ENCODE measurements around the gene P2RY14.
"Not testable (repeated sequence)": the region's sequence is repeated elsewhere in the genome, so short reads cannot be mapped to it uniquely, and the experiment has no call there.

The P2RY14 gene

DNA sequence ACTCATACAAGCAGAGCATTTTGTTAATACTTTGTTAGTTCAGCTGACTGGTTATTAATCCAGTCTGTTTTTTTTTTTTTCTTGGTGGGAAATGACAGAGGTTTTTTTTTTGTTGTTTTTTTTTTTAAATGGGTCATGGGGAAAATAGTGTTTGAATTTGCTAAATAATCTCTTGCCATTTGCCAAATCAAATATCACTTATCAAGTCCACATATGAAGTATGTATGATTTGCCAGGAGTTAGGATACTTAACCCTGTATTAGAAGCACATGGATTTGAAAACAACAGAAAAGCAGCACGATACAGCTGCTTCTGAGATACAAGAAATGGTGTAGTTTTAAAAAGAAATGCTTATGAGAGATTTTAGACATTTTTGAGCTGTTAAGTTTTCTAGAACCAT lies 21.6 kb downstream of the P2RY14 start:
- DNase-seq, result no peak

DNA sequence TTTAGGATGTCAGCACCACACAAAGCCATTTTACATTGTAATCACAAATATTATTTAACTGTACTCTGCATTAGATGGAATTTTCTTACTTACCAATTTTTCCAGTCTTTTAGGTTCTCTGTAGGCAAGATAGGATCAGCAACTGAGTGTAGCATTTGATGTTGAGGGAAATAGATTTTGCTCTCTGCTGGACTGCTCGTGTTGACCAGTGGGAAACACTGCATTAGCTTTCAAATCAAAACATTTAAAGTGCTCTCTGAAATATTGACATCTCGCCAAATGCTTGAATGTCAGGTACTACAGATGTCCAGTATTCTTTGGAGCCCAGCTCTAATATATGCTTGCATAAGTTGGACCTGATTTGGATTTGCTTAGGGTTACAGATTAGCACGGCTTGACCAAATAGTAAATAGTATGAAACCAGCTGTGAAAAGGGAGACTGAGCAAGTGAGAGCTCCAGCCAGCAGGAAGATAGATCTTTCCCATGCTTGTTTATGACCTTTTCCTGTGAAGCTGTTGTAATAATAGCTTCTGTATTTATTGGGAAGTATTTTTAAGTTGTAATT lies 29.5 kb downstream of the P2RY14 start:
- no peak for DNase-seq

GRCh38 chr3:151242006-151242405 lies 36.3 kb downstream of the P2RY14 start:
- not testable (repeated sequence) for DNase-seq

DNA sequence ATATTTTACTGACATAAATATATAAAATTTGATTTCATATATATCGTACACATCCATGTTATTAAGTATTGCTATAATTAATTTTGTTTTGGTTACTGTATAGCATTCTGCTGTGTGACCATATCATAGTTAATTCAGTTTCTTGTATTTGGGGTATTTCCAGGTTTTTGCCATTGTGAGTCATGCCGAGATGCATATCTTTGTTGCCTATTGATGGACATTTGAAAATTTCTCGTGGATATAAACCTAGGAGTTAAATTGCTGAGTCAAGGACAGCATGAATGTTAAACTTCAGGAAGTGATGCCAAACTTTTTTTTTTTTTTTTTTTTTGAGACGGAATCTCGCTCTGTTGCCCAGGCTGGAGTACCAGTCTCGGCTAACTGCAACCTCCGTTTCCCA lies 41.6 kb downstream of the P2RY14 start:
- no peak for DNase-seq

DNA sequence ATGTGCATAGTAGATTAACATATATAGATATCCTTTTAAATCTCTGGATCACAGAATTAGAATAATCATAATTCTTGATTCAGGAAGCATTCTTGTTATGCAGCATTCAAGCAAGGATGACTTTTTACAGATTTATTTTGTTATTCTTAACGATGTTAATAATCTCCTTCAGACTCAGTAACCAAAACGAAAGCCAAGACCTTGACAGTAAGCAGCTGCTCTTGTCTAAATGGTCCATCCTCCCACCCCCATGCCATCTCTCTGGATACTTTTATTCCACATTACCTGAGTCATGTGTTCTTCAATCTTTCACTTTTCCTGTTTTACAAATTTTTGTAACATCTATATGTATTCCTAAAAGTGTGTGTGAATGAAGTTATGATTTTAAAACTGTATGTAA lies 42.0 kb downstream of the P2RY14 start:
- no peak for DNase-seq

DNA sequence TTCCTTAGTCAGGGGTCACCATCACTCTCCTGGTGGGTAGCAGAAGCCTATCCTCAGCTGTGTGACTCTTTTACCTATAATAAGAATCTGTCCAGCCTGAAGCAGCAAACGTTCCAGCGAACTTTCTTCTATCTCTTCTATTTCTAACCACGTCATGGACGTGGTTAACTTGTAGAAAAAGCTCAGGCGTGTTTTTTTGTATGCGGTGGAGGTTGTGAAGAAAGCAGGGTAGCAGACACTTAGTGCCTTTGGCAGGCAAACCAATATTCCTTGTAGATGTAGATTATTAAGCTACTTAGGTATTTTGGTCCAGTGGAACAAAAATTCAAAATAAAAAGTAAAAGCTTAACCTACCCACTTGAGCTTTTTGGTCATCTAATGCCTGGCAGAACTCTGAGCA lies 43.5 kb downstream of the P2RY14 start:
- DNase-seq, result no peak

GRCh38 chr3:151232991-151233390 lies 45.4 kb downstream of the P2RY14 start:
- DNase-seq, result no peak

GRCh38 chr3:151232403-151232802 lies 45.9 kb downstream of the P2RY14 start:
- DNase-seq, result not testable (repeated sequence)

DNA sequence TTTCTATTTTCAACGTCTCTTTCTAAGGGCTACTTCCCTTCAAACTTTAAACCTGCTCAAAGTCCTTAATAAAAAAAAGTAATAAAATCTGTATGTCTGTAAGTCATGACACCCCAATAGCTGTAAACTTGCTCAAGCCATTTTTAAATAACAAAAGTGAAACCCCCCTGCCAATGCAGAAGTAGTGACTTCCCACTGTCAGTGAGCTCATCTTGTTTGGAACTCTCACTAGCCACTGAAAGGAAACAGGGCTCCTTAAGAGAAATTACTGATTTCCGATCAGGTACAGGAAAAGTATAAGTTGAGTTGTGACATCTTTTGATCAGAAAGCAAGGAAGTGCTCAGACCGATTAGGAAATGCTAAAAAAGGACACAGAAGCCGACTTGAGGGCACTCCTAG lies 47.7 kb downstream of the P2RY14 start:
- peak; percentile 91 for DNase-seq

- no peak for DNase-seq
Measured at GRCh38 chr3:151228666-151229040, 49.7 kb downstream of the P2RY14 start.

DNA sequence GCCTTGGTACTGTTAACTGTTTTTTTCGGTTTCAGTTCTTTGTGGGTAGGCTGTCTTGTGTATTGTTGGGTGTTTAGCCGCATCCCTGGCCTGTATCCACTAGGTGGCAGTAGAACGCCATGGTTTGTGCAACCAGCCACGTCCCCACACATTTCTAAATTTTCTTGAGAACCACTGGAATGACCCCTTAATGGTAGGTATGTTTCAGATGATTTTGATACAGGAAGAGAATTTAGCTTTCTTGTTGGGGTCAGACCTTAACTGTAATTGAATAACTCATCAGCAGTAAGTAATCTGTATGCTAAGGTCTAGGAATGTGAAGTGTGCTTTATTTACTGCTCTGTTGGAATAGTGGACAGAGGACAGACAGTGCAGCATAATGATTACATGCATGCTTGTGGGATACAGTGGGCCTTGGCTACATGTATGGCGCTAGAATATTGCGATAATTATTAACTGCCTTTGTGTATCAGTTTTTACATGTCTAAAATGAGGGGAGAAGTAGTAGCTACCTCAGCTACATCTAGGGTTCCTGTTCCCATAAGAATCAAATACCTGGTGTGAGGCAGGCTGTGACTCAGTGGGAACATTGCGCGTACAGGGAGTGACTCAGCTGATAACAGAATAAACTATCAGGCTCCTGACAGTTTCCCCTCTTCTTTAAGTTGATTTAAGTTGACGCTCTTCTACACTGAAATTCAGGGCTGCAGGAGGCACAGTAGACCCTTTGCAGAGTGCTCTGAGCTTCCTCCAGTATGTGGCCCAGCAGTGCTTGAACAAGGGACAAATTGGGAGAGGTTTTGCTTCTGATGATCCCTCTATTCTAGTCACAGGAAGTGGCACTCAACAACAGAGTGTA lies 50.3 kb downstream of the P2RY14 start:
- peak; percentile 80 for DNase-seq

GRCh38 chr3:151227266-151227806 lies 51.0 kb downstream of the P2RY14 start:
- peak; percentile 59 for DNase-seq

DNA sequence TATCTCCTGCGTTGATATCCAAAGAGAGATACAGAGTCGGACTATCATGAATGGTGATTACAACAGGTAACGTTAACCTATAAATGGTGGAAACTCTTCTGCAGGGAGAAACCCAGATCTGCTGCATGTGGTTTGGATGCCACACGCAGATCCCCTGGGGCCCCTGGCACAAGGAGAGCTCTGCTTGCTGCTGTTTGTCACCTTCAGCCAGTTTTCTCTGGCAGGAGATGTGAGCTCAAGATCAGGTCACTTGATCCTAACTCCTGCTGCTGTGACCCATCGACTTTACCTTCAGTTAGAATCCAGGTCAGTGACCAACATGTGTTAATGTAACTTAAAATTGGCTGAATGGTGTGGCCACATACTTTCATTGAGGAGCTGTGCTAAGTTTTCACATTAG lies 51.5 kb downstream of the P2RY14 start:
- no peak for DNase-seq

DNA sequence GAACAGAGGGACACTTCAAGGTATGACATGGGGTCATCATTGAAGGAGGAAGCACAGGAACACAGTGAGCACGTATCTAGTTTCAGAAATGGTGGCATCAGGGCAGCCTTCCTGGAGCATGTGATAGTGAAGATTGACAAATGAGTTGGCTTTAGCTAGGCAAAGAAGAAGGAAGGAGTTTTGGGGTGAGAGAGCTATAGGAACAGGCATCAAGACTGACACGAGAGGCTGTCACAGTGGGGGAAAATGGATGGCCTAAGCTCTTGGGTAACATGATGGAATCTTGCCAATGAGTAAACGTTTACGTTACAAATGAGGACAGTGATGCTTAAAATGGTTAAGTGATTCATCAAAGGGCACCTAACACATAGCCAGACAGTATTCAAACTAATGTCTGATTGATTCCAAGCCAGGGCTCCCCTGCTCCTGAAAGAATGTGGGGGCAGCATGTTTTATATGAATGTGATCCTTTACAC lies 52.2 kb downstream of the P2RY14 start:
- peak; percentile 75 for DNase-seq

DNA sequence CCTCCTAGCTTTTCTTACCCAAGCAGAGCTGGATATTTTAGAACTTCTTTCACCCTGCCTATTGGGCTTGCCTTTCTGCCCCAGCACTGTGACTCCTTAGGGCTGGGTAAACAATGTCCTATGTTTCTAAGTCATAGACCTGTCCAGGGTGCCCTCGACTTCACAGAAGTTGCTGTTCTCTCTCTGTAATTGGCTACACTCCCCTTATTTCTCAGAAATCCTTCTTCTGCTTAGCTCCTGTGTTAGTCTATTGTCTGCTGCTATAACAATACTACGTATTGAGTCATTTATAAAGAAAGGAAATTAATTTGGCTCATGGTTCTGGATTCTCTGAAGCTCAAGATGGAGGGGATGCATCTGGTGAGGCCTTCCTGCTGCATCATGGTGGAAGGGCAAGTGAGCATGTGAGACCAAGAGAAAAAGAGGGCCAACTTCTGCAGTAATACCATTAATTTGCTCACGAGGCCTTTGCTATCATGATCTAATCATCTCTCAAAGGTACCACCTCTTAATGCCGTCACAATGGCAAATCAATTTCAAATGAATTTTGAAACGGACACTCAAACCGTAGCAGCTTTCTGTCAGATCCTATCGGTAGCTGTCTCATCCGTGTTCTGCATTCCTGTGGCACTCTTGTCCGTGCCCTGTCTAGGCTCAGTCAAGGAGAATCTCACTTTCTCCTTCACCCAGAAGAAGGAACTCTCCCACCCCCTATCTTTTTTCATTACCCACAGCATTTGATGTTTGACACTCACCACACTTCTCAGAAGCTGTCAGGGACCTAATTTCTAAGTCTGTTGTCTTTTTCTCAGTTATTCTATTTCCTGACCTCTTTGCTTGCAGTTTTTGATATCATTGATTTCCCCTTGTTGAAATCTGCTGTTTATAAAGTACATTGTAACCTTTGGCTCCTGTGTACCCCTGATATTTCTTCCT lies 53.0 kb downstream of the P2RY14 start:
- no peak for DNase-seq

DNA sequence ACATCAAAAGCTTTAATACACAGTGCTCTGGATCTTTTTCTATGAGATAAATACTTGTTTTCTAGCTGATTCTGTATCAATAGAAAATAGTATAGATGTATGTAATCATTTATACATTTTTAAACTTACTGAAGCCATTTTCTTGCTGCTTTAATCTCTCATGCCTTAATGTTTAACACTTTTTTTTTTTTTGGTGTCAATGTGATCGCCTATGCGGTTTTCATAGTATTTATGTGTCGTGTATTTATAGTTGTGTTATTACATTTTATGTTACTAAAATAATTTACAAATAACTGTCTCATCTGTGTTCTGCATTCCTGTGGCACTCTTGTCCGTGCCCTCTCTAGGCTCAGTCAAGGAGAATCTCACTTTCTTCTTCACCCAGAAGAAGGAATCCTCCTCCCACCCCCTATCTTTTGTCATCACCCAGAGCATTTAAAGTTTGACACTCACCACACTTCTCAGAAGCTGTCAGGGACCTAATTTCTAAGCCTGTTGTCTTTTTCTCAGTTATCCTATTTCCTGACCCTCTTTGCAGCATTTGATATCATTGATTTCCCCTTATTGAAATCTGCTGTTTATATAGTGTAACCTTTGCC lies 54.0 kb downstream of the P2RY14 start:
- DNase-seq, result no peak

DNA sequence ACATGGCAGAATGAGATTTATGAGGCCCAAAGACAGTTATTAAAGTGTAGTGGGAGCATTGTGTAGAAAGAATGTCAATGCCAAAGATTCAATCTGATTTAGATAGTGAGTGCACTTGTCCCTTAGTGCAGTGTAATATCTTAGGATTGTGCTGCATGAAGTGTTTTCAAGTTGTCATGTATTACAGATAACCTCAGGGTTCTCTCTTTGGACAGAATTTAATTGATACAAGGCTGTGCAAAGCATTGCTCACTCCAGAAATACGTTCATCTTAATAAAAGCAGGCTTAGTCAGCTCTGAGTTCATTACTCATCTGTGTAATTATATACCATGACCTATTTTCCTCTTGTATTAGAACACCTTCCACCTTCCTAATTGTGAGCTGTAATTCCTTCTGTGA lies 59.3 kb downstream of the P2RY14 start:
- no peak for DNase-seq

GRCh38 chr3:151218136-151218535 lies 60.2 kb downstream of the P2RY14 start:
- DNase-seq, result no peak

DNA sequence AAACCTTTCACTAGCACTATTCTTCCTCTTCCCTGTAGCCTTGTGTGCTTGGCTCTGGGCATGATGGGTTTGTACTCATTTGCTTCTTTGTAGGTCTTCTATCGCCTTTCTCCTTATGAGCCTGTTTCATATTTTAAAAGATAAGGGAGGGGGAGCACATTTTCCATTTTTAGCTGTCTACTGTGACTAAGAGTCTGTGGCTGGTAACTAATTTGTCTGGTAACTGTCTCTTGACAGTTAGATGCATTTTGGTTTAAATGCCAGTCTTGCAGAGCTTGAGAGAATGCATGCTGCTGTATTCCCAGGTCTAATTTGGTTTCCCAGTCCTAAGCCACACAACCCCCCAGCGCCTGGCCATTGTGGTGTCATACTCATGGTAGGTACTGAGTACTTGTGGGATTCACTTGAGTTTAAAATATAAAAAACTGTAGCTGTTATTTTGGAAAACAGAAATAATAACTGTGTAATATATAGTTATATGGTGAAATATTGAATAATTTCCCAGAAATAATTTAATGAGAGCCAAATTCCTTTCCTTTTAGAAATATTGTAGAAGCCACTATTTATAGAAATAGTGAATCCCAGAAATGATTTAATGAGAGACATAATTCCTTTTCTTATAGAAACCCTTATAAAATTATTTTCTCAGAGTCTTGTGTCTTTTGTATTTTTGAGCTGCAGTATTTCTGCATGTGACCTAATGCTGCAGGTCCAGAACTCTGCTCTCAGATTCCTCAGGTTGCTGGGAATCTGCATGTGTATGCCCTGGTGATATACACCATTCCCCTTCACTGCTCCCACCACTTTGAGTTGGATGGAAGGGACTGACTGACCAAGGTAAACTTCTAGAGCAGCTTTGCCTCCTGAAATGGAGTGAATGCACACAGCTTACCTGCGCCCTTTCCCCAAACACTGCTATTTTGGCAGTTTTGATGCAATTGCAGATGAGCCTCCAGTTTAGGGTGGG lies 61.4 kb downstream of the P2RY14 start:
- no peak for DNase-seq

DNA sequence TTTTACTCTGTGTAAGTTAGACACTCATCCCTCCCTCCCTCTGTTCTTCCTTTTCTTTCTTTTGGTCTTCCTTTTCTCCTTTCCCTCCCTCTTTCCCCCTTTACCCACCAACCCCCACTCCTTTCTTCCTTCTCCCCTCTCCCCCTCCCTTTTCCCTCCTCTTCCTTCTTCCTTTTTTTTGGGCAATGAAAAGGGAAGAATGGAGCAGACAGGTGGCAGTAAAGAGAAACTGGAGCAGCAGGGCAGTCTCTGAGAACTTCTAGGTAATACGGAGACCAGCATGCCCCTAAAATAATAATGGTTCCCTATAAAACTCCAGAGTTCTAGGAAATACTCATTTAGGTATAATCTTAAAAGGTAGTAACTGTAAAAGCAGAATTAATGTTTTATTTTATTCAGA lies 63.9 kb downstream of the P2RY14 start:
- DNase-seq, result no peak

- DNase-seq, result no peak
Measured at GRCh38 chr3:151213881-151214280, 64.5 kb downstream of the P2RY14 start.

GRCh38 chr3:151213151-151213550 lies 65.2 kb downstream of the P2RY14 start:
- peak; percentile 31 for DNase-seq

Data from inflammatory macrophage treated with lipopolysaccharide for 4 hours (primary cell).